Measurements from ENCODE around the gene ERC1.

DNA sequence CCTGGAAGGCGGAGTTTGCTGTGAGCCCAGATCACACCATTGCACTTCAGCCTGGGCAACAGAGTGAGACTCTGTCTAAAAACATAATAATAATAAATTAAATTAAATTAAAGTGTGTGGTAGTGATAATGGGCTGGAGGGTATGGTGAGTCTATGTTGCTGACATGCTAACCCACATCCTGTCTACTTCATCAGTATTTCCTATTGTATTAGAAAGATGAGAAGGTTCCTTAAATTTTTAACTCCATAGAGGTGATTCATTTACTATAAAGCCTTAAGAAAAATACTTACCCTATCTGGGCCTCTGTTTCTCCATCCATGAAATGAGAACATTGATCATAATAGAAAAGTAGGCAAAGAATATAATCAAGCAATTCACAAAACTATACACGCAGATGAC lies 322.9 kb downstream of the ERC1 start:
- TF ChIP-seq, protein P1, sequence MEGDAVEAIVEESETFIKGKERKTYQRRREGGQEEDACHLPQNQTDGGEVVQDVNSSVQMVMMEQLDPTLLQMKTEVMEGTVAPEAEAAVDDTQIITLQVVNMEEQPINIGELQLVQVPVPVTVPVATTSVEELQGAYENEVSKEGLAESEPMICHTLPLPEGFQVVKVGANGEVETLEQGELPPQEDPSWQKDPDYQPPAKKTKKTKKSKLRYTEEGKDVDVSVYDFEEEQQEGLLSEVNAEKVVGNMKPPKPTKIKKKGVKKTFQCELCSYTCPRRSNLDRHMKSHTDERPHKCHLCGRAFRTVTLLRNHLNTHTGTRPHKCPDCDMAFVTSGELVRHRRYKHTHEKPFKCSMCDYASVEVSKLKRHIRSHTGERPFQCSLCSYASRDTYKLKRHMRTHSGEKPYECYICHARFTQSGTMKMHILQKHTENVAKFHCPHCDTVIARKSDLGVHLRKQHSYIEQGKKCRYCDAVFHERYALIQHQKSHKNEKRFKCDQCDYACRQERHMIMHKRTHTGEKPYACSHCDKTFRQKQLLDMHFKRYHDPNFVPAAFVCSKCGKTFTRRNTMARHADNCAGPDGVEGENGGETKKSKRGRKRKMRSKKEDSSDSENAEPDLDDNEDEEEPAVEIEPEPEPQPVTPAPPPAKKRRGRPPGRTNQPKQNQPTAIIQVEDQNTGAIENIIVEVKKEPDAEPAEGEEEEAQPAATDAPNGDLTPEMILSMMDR (IDR thresholded peaks at IDR 0.05), result no peak
- TF ChIP-seq POLR2A (IDR thresholded peaks at IDR 0.05), result no peak

All from tibial nerve (tissue), 3 donors.